CD4-positive, alpha-beta T cell (primary cell): ENCODE data around the gene ZFP92. TPM values are rescaled to one million over a fixed set of nuclear protein-coding genes. Genes with fewer than 3 reads are reported as not detected.

Source experiments
- ATAC-seq: fragments of 200-7000 bp; cut with Tn5 transposase; one replicate; pipeline ENCODE4 v1.10.0; 2022; ENCODE audit warnings: mild to moderate bottlenecking; ENCODE audit not compliant: poor library complexity
- CTCF ChIA-PET: fragments of 350-600 bp; sonication (Branson Sonifier 250); formaldehyde crosslinking; loops from one replicate; lab custom pipeline; 2021; ENCODE audit warnings: antibody characterized with exemption, inconsistent platforms; lab: Charles Lee
- POLR2A ChIA-PET: fragments of 350-600 bp; sonication (Branson Sonifier 250); formaldehyde crosslinking; loops from one replicate; lab custom pipeline; 2021; ENCODE audit warnings: antibody characterized with exemption, inconsistent platforms; lab: Charles Lee
- DNase-seq, 14 experiments: peaks; one replicate each; pipeline ENCODE4 v3.0.0-alpha.2; 2013 to 2020; ENCODE audit warnings: mixed read lengths in 2 of 14
- H3K27ac ChIP-seq, 2 donors: one replicate each; pipeline versions ENCODE4 v1.5.1 to v1.7.0; 2013; ENCODE audit warnings: low read length in 2 of 2, low read depth in 1 of 2, mild to moderate bottlenecking in 1 of 2
- H3K27me3 ChIP-seq, 2 experiments: 1 replicate in 1 of 2; 2 replicates in 1 of 2; pipeline versions ENCODE4 v1.6.1 to v1.7.0; 2013; ENCODE audit warnings: low read length in 2 of 2, control low read depth in 1 of 2, mild to moderate bottlenecking in 1 of 2, moderate library complexity in 1 of 2; ENCODE audit not compliant: insufficient read depth in 2 of 2, control insufficient read depth in 1 of 2
- H3K36me3 ChIP-seq: one replicate; pipeline ENCODE4 v1.6.1; 2013; ENCODE audit warnings: low read length, control low read depth; ENCODE audit not compliant: insufficient read depth
- H3K4me1 ChIP-seq: one replicate; pipeline ENCODE4 v1.6.1; 2013; ENCODE audit warnings: low read length, control low read depth; ENCODE audit not compliant: insufficient read depth
- H3K4me3 ChIP-seq: one replicate; pipeline ENCODE4 v1.5.1; 2013; ENCODE audit warnings: mild to moderate bottlenecking, low read length, moderate library complexity
- H3K9me3 ChIP-seq, 2 experiments: 1 replicate in 1 of 2; 2 replicates in 1 of 2; pipeline versions ENCODE4 v1.6.1 to v1.7.0; 2013; ENCODE audit warnings: low read length in 2 of 2, mild to moderate bottlenecking in 2 of 2, control low read depth in 1 of 2, moderate library complexity in 1 of 2; ENCODE audit not compliant: control insufficient read depth in 1 of 2, insufficient read depth in 1 of 2
- H3K27ac Mint-ChIP-seq: one replicate; pipeline ENCODE4 v1.8.0; 2020; ENCODE audit warnings: mixed read lengths
- H3K27me3 Mint-ChIP-seq: one replicate; pipeline ENCODE4 v1.8.0; 2021; ENCODE audit warnings: mixed read lengths
- H3K36me3 Mint-ChIP-seq: one replicate; pipeline ENCODE4 v1.8.0; 2021; ENCODE audit warnings: low read depth, mixed read lengths
- H3K4me1 Mint-ChIP-seq: one replicate; pipeline ENCODE4 v1.8.0; 2021; ENCODE audit warnings: low read depth, mixed read lengths
- H3K4me3 Mint-ChIP-seq: one replicate; pipeline ENCODE4 v1.8.0; 2020; ENCODE audit warnings: mild to moderate bottlenecking, mixed read lengths
- H3K9me3 Mint-ChIP-seq: one replicate; pipeline ENCODE4 v1.8.0; 2020; ENCODE audit warnings: mixed read lengths
- CTCF ChIP-seq: fragments of 200-600 bp; IDR thresholded peaks from one replicate; pipeline ENCODE4 v1.8.0; 2022; ENCODE audit warnings: antibody characterized with exemption, mild to moderate bottlenecking
- intact Hi-C, 2 experiments: fragments of 100-400 bp; cut with DNase I in 1 of 2; cut with micrococcal nuclease in 1 of 2; formaldehyde crosslinking; loops; one replicate each; pipeline versions ENCODE4 v1.15.1 to v1.9.0; 2023 to 2025; cut with DNase I, micrococcal nuclease
- total RNA-seq, 174 experiments: library from RNA in 2 of 174; stranded (reverse) in 2 of 174; gene quantifications; one replicate each; pipeline ENCODE4 v1.2.3 and lab custom pipeline; 2021 to 2026

Gene ZFP92
- total RNA-seq, 2 experiments from 2014 or later, result 0.08 to 0.11 TPM

- Histone ChIP-seq H3K4me3 (no peak overlapping the region), H3K9me3 (no peaks in the 10 kb centered on the region), H3K27me3 (no peaks in the 10 kb centered on the region), H3K36me3 (no peaks in the 10 kb centered on the region), H3K4me1 (no peaks in the 10 kb centered on the region), H3K27ac (no peak overlapping the region)
- intact Hi-C loops, result no loop called here
- CTCF ChIA-PET, result no interaction called here
- Mint-ChIP-seq H3K27me3 (no peaks in the 10 kb centered on the region), H3K4me3 (no peak overlapping the region), H3K27ac (no peak overlapping the region), H3K36me3 (no peaks in the 10 kb centered on the region), H3K4me1 (no peaks in the 10 kb centered on the region), H3K9me3 (no peaks in the 10 kb centered on the region)
- no peak for DNase-seq
- POLR2A ChIA-PET, result no interaction called here
- ATAC-seq, result no peak
- TF ChIP-seq CTCF, result no peak
These were observed 25.2 kb upstream of the ZFP92 start for GRCh38 chrX:153386097-153386496.

GRCh38 chrX:153387345-153387744, 23.9 kb upstream of the ZFP92 start:
- Mint-ChIP-seq H3K9me3 (no peaks in the 10 kb centered on the region), H3K27me3 (no peaks in the 10 kb centered on the region), H3K36me3 (no peaks in the 10 kb centered on the region), H3K27ac (no peak overlapping the region), H3K4me1 (no peaks in the 10 kb centered on the region), H3K4me3 (no peak overlapping the region)
- no peak overlapping the region for H3K27ac ChIP-seq
- no peak for TF ChIP-seq CTCF
- H3K9me3 ChIP-seq, result no peaks in the 10 kb centered on the region
- intact Hi-C loops, result no loop called here
- DNase-seq (no peak), ATAC-seq (no peak)
- H3K27me3 ChIP-seq, result no peaks in the 10 kb centered on the region
- CTCF ChIA-PET, result no interaction called here
- H3K4me3 ChIP-seq, result no peak overlapping the region
- H3K4me1 ChIP-seq, result no peaks in the 10 kb centered on the region
- POLR2A ChIA-PET, result no interaction called here
- H3K36me3 ChIP-seq, result no peaks in the 10 kb centered on the region

GRCh38 chrX:153387987-153388721, 23.1 kb upstream of the ZFP92 start:
- ATAC-seq (no peak), DNase-seq (no peak)
- no peaks in the 10 kb centered on the region for H3K36me3 ChIP-seq
- intact Hi-C loops, result no loop called here
- TF ChIP-seq CTCF, result no peak
- no peaks in the 10 kb centered on the region for H3K27me3 ChIP-seq
- no peaks in the 10 kb centered on the region for H3K4me1 ChIP-seq
- Mint-ChIP-seq H3K27me3 (no peaks in the 10 kb centered on the region), H3K4me3 (no peak overlapping the region), H3K4me1 (no peaks in the 10 kb centered on the region), H3K36me3 (no peaks in the 10 kb centered on the region), H3K27ac (no peak overlapping the region), H3K9me3 (no peaks in the 10 kb centered on the region)
- POLR2A ChIA-PET, result no interaction called here
- no peaks in the 10 kb centered on the region for H3K9me3 ChIP-seq
- H3K4me3 ChIP-seq, result no peak overlapping the region
- no peak overlapping the region for H3K27ac ChIP-seq
- CTCF ChIA-PET, result no interaction called here
